Kidney (tissue), 14 donors: ENCODE measurements around the gene BAG5. TPM values are rescaled to one million over a fixed set of nuclear protein-coding genes. Genes with fewer than 3 reads are reported as not detected.
A peak's percentile ranks its signal among the peaks of the same experiment; 100 is the strongest.

Experiments
- DNase-seq, 5 donors: peaks; one replicate each; pipeline ENCODE4 v3.0.0-alpha.2; 2013 to 2020
- FAIRE-seq: peaks from 2 replicates; lab custom pipeline; 2012; peaks lifted over from hg19 to GRCh38; lab: Jason Lieb, UNC
- H3K27ac ChIP-seq, 2 donors: one replicate each; pipeline ENCODE4 v1.7.0; 2013; ENCODE audit warnings: low read depth in 2 of 2, low read length in 2 of 2, inconsistent platforms in 1 of 2
- H3K27me3 ChIP-seq: one replicate; pipeline ENCODE4 v1.7.1; 2013; ENCODE audit warnings: low read length, inconsistent platforms; ENCODE audit not compliant: control insufficient read depth, insufficient read depth
- H3K36me3 ChIP-seq, 3 donors: one replicate each; pipeline versions ENCODE4 v1.7.0 to v1.7.1; 2013; ENCODE audit warnings: low read length in 3 of 3, control low read depth in 1 of 3, inconsistent platforms in 1 of 3; ENCODE audit not compliant: insufficient read depth in 3 of 3, control insufficient read depth in 2 of 3
- H3K4me1 ChIP-seq, 3 donors: one replicate each; pipeline versions ENCODE4 v1.7.0 to v1.7.1; 2013; ENCODE audit warnings: low read length in 3 of 3, inconsistent platforms in 1 of 3, low read depth in 1 of 3; ENCODE audit not compliant: control insufficient read depth in 2 of 3, insufficient read depth in 2 of 3
- H3K4me3 ChIP-seq, 3 donors: one replicate each; pipeline versions ENCODE4 v1.7.0 to v1.8.1; 2013; ENCODE audit warnings: low read length in 3 of 3, control low read depth in 1 of 3, inconsistent platforms in 1 of 3
- H3K9ac ChIP-seq, 3 donors: one replicate each; pipeline versions ENCODE4 v1.7.0 to v1.7.1; 2013; ENCODE audit warnings: low read length in 3 of 3, control low read depth in 1 of 3, inconsistent platforms in 1 of 3
- H3K9me3 ChIP-seq, 3 donors: one replicate each; pipeline versions ENCODE4 v1.7.0 to v1.7.1; 2013; ENCODE audit warnings: low read length in 3 of 3, control low read depth in 1 of 3, inconsistent platforms in 1 of 3; ENCODE audit not compliant: control insufficient read depth in 2 of 3, insufficient read depth in 1 of 3
- intact Hi-C: fragments of 100-400 bp; cut with DNase I; formaldehyde crosslinking; loops from one replicate; pipeline ENCODE4 v1.11.1; 2022
- polyA plus RNA-seq: library from polyadenylated mRNA; stranded (reverse); fragments of 350-450 nt; fragmentation: Illumina TruSeq; extraction: RNeasy Lipid Tissue Mini Kit (QIAGEN cat#74804); gene quantifications from one replicate; pipeline ENCODE4 v1.2.3, GENCODE V29; 2014; ENCODE audit warnings: low read depth, low replicate concordance; ENCODE audit not compliant: insufficient read depth
- total RNA-seq: library from RNA; stranded (reverse); fragmentation: NEBNext Ultra II Directional; extraction: Animal tissue kit (Norgen Biotek cat#: 25700); gene quantifications from one replicate; pipeline ENCODE4 v1.2.1, GENCODE V29; 2021
- TF ChIP-seq, protein P1 (sequence below): IDR thresholded peaks from 3 replicates; pipeline ENCODE4 v1.5.1; 2012; ENCODE audit warnings: mild to moderate bottlenecking, moderate library complexity, borderline replicate concordance; ENCODE audit not compliant: insufficient read depth; ENCODE audit errors: extremely low read depth
- donor health status: control.
- donor health status: control.
- donor health status: control.
- donor health status: control.
- donor health status: control.
- donor health status: DM: yes; HTN: yes; CAD: no.
- donor health status: Normal renal cell carcinoma (clear cell type).

Gene BAG5
- total and polyA plus RNA-seq, 2 donors from 2014 or later: 17.1 to 64.5 TPM

DNA sequence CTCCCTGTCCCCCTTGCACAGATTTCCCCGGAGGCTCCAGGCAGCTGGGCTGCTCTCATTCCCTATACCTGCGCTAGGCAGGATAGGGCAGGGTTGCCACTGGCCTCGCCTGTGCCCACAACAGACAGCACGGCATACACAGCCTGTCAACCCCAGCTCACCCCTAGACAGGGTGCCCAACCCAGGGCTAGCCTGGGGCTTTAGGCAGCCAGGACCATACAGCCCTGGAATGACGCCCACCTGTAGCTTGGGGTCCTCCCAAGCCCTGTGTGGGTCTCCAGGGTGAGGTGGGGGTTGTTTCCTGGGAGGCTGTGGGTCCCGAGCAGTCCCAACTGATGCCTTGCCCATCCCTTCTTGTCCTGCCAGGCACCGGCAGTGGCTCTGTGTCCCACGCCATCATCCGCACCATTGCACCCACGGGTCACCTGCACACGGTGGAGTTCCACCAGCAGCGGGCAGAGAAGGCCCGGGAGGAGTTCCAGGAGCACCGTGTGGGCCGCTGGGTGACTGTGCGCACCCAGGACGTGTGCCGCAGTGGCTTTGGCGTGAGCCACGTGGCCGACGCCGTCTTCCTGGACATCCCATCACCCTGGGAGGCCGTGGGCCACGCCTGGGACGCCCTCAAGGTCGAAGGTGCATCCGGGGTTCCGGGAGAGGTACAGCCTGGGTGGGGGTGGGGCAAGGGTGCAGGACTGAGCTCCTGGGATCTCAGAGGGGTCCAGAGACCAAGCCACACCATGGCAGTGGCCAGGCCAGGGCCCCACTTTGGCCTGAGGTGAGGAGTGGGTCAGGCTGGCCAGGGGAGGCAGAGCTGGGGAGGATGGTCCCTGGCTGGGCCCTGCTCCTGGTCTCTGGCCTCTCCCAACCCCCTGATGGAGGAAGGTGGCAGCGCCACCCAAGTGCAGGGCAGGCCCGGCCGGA lies 30.0 kb downstream of the BAG5 start:
- H3K4me1 ChIP-seq: peaks cover 0 to 19% (median 8%) of the 10 kb centered on the region in 3 donors
- no peaks in the 10 kb centered on the region for H3K9me3 ChIP-seq
- no peaks in the 10 kb centered on the region for H3K27me3 ChIP-seq
- TF ChIP-seq, protein P1, sequence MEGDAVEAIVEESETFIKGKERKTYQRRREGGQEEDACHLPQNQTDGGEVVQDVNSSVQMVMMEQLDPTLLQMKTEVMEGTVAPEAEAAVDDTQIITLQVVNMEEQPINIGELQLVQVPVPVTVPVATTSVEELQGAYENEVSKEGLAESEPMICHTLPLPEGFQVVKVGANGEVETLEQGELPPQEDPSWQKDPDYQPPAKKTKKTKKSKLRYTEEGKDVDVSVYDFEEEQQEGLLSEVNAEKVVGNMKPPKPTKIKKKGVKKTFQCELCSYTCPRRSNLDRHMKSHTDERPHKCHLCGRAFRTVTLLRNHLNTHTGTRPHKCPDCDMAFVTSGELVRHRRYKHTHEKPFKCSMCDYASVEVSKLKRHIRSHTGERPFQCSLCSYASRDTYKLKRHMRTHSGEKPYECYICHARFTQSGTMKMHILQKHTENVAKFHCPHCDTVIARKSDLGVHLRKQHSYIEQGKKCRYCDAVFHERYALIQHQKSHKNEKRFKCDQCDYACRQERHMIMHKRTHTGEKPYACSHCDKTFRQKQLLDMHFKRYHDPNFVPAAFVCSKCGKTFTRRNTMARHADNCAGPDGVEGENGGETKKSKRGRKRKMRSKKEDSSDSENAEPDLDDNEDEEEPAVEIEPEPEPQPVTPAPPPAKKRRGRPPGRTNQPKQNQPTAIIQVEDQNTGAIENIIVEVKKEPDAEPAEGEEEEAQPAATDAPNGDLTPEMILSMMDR: no peak
- no peak overlapping the region for H3K4me3 ChIP-seq
- no peak overlapping the region for H3K9ac ChIP-seq
- H3K27ac ChIP-seq: no peak overlapping the region
- no peaks in the 10 kb centered on the region for H3K36me3 ChIP-seq
- DNase-seq (peak in 1 of 5 donors; percentile 76), FAIRE-seq (no peak)
- intact Hi-C loops: no loop called here

DNA sequence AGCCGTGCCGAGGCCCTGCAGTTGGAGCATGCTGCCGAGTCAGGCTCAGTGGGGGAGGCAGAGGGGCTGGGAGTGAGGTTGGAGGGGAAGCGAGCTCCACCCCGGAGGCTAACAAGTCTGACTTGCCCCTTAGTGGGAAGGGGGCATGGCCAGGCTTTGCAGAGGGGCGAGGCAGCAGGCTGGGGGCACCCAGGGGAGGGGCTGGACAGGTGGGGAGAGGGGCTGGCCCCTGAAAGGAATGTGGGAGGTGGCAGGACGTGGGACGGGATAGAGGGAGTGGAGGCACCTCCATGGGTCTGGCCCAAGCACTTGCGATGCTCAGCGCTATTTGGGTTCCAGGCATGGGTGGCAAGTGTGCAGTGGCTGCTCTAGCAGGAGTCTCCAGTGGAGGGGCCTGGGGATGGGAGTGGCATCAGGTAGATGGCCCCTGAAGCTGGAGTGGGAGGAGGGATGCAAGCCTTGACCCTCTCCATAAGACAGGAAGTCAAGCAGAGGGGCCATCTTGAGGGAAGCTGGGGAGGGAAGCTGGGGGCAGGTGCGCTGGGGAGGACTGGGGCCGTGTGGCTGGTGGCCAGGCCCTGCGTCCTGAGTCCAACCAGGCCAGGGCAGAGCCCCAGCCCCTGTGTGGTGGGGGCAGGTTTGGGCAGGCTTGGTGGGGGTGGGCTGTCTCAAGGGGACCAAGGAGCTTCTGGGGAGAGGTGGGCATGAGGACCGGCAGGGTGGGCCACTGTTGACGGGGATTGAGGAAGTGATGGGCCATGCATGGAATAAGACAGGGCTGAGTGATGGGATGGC lies 30.8 kb downstream of the BAG5 start:
- intact Hi-C loops: no loop called here
- H3K4me1 ChIP-seq: peaks cover 0 to 27% (median 12%) of the 10 kb centered on the region in 3 donors
- TF ChIP-seq, protein P1: no peak
- no peak for FAIRE-seq
- H3K36me3 ChIP-seq: no peaks in the 10 kb centered on the region
- H3K27me3 ChIP-seq: no peaks in the 10 kb centered on the region
- H3K9ac ChIP-seq: no peak overlapping the region
- no peak overlapping the region for H3K4me3 ChIP-seq
- no peaks in the 10 kb centered on the region for H3K9me3 ChIP-seq
- no peak overlapping the region for H3K27ac ChIP-seq
- peak in 1 of 5 donors; percentile 77 for DNase-seq

DNA sequence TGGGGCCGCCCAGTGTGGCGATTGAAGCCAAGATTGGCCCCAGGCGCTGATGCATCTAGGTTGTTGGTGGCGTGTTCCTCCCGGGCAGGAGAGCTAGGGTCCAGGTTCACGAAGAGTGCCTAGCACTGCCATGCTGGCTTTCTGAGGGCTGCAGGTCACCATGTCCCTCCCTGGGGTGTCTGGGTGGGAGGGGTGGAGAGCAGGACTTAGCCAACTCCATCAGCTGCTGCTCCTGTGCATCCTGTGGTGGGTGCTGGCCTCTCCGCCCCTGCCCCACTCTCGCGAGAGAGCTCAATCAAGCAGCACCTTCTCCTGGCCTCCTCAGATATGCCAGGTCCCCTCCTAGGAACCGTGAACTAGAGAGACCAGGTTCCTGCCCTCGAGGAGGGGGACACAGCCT lies 31.6 kb downstream of the BAG5 start:
- FAIRE-seq (no peak), DNase-seq (peak in 1 of 5 donors; percentile 75)
- no peak overlapping the region for H3K27ac ChIP-seq

More for the DNA sequence above, 31.6 kb downstream of the BAG5 start:
- intact Hi-C loops: no loop called here
- Histone ChIP-seq H3K4me1 (peaks cover 0 to 35% (median 19%) of the 10 kb centered on the region in 3 donors), H3K4me3 (no peak overlapping the region), H3K27me3 (no peaks in the 10 kb centered on the region), H3K9me3 (no peaks in the 10 kb centered on the region), H3K36me3 (no peaks in the 10 kb centered on the region), H3K9ac (no peak overlapping the region)
- TF ChIP-seq, protein P1: no peak
